T-helper 22 cell (primary cell): ENCODE results near the gene CDT1.

ENCODE experiments used
- DNase-seq: peaks from one replicate; pipeline ENCODE4 v3.0.0-alpha.2; 2020; ENCODE audit warnings: low read depth

CDT1 gene

DNA sequence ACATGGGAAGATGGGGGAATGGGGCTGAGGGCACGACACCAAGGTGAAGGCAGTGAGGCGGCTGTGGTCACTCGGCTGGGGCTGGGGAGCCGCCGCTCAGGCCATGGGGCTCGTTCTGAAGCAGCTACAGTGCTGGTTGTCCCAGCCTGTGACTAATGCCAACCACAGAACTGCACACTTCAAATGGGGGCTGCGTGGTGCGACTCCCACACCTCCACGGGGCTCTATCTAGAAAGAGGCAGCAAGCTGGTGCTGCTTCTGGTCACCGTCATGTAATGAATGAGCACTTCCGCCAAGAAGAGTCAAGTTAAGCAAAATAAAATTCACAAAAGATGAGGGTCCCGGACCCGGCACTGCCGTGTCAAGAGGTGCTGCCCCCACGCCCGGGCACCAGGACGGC is 33.2 kb downstream of the CDT1 start:
- no peak for DNase-seq

DNA sequence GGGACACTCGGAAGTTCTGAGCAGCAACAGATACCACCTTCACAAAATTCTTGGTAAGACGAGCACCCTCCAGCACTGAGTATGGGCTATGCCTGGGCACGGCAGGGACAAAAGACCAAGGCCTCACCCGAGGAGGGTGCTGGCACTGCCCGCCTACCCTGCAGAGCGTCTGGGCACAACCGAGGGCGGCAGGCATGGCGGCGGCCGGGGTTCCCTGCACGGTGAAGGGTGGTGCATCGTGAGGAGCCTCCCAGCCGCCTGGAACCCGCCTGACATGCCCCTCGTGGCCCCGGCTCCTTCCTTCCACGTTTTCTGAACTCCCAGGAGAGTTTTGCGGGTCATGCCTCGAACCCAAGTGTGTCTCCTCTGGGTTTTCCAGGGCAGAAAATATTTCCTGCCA is 34.2 kb downstream of the CDT1 start:
- no peak for DNase-seq

DNA sequence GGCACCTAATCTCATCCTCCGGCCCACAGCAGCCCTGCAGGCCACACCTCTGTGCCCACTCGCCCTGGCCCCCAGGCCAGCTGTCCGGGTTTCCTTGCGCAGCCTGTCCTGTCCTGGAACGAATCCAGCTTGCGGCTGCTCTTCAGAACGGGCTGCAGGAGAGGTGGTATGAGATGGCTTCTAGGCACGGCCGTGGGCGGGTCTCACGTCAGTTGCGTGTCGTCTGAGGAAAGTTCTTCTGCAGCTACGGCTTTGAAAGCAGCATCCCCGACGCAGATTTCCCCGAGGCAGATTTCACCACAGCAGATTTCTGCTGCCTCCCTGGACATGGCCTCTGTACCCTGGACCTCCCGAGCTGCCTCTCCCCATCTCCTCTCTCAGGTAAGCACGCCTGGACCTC is 35.0 kb downstream of the CDT1 start:
- DNase-seq, result no peak

DNA sequence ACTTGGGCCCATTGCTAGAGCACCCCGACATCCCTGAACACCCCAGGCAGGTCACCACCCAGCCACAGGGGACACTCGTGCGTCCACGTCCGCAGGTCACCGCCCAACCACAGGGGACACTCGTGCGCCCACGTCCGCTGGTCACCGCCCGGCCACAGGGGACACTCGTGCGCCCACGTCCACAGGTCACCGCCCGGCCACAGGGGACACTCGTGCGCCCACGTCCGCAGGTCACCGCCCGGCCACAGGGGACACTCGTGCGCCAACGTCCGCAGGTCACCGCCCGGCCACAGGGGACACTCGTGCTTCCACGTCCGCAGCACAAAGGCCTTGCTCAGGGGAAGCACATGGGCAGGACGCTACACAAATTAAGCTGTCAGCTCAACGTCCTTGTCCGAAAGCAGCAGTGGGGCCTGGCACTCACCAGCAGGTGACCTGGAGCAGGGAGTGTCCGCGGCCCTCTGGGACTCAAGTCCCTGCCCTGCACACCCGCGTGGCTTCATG is 35.5 kb downstream of the CDT1 start:
- no peak for DNase-seq

DNA sequence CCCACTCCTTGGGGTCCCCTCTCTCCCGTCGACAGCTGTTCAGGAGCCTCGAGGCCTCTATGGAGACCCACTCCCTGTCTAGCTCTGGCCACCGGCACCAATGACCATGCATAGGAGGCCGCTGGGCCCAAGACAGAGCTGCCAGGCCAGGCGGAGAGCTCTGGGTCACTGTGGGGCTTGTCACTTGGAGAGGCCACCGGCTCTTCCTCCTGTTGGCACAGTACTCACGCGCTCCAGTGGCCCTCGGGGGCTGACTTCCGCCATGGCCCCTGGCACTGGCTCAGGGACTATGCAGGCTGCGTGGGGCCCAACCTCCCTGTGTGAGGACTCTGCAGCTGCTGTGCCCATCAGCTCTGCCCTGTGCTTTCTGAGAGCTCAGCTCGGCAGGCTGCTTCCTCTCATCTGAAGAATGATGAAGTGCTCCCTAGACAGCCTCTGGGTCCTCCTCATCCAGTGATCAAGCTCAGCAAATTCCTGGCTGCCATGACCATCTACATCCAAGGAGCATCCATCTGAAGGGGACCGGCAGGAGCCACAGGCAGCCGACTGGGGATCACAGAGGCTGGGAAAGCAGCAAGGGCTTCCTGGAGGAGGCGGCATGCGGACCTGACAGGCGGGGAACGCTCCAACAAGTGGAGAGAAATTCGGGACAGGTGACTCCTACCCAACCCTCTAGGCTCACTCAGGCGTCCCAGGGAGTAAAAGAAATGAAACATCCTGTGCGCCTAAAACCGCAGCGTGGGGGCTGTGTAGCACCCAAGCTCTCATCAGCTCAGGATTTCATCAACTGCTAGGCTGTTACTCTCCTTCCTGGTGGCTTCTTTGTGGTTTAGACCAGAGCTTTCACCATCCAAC is 36.4 kb downstream of the CDT1 start:
- no peak for DNase-seq

DNA sequence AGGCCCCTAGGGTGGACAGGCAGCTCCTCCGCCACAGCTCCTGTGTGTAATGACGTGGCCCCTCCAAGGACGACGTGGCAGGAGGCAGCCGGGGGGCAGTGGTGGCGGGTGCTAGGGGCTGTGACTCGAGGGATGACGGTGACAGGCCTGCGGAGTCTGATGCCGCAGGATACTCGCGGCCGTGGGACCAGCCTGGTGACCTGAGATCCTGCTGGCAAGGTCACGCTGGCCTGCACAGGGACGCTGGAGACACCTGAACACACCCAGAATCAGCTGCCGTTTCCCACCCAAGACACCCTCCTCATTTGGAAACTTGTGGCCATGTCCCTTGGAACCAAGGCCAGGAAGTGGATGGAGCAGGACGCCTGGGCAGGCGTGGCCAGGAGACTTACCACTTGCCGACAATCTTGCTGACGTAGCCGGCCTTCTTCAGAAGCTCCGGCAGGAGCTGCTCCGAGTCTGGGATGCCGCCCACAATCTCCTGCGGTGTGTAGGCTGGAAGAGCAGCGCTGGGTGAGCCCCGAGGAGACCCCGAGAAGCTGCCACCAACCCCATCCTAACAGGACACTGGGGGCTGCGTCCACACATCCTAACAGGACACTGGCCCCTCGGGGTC is 37.1 kb downstream of the CDT1 start:
- no peak for DNase-seq

DNA sequence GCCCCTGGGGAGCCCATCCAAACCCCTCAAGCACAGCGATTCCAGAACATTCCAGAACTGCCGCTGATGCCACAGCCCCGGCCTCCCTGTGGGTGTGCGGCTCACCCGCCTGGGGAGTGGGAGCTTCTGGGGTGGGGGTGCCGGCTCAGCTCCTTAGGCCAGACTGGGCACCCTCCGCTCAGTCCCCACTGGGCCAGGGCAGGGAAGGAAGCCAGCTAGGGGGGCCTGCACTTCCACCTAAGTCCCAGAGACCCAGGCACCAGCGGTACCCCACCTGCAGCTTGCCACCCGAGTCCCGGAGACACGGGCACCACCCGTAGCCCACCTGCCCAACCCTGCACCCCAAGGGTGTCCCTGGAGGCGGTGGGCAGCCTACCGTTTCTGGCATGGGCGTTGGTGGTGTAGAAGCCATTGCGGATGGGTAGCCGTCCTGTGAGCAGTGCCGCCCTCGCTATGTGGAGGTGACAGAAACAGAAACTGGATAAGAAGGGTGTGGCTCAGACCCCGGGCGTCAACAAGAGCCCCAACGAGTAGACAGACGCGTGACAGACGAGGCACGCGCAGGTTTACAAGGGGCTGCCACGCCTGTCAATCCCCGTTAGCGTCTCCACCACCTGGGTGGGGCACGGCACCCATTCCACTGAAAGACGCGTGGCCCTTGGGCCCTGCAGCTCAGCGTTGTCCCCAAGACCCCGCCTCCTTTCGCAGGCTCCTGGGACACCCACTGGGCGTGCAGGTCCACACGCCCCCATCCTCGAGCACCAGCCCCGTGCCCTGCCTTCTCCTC is 38.1 kb downstream of the CDT1 start:
- no peak for DNase-seq

DNA sequence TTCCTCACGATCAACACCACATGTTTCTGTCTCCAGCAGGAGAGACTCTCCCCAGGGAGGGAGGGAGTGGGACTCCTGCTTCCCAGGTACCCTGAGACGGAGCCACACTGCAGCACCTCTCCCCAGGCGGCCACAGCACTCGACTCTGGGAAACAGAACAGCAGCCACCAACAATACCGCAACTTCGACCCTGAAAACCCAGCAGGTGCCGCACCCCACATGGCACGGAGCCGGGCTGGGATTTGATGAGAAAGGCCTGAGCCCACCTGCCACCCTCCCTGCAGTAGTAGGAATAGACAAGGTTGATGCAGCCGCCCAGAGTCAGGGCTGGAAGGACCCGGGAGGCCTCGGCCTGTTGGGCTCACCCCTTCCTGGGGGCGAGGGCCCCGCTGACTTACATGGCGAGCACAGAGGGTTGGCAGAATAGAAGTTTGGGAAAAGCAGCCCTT is 38.7 kb downstream of the CDT1 start:
- no peak for DNase-seq

DNA sequence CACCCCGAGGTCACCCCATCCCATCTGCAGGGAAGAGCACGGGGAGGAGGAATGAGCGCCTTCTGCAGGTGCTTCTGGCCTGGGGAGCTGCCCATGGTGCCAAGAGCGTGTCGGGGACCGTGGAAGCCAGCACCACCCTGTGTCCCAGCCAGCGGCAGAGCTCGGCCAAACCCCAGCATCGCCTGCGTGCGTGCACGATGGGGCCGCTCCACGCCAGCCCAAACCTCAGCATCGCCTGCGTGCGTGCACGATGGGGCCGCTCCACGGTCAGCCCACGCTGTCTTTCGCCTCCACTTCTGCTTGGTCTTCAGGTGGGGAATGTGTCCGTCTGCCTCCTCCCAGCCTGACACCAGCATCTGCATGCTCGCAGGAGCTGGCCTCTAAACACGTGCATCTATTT is 39.2 kb downstream of the CDT1 start:
- no peak for DNase-seq

DNA sequence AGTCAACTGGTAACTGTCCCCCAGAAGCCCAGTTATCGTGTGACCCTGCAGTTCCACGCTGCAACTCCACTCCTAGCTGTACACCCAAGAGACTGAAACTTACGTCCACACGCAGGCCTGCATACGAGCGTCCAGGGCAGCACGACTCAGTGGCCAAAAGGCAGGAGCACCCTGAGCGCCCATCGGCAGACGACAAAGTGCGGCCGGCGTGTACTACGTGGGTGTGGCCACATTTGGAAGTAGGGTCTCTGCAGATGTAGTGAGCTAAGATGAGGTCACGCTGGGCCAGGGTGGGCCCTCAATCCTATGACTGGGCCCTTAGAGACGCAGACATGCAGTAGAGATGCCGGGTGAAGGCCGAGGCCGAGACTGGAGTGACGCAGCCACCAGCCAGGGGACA is 39.7 kb downstream of the CDT1 start:
- DNase-seq, result no peak

DNA sequence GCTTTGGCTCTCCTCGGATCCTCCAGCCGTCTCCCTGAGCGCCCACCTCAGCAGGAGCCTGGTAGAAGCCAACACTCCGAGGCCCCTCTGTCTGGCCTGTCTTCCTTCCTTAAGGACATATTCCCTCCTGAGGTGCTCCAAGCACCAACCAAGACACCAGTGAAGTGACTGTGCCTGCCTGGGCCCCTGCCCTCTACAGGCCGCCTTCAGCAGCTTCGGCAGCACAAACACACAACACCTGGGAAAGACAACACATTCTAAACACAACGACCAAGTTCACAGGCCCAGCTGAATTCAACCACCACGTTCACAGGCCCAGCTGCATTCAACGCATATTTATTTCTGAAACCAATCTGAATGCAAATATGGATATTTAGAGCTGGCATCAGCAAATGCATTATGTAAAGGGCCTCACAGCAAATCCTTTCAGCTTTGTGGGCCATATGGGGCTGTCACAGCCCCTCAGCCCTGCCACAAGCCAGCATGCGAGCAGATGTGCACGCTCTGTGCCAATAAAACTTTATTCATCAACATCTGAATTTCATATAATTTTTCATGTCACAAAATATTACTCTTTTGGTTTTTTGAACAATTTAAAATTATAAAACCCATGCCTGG is 40.9 kb downstream of the CDT1 start:
- DNase-seq, result no peak

DNA sequence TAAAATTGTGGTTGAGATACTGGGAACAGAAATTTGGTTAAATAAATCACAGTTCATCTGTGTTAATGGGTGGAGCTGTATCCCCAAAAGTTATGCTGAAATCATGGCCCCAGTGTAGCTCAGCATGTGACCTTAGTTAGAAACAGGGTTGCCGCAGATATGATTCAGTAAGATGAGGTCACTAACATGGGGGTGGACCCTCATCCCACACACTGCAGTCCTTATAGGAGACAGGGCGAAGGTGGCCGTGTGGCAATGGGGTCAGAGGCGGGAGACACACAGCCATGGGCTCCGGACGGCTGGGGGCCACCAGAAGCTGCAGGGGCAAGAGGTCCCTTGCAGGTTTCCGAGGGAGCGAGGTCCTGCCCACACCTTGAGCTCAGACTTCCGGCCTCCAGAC is 42.5 kb downstream of the CDT1 start:
- DNase-seq, result no peak

DNA sequence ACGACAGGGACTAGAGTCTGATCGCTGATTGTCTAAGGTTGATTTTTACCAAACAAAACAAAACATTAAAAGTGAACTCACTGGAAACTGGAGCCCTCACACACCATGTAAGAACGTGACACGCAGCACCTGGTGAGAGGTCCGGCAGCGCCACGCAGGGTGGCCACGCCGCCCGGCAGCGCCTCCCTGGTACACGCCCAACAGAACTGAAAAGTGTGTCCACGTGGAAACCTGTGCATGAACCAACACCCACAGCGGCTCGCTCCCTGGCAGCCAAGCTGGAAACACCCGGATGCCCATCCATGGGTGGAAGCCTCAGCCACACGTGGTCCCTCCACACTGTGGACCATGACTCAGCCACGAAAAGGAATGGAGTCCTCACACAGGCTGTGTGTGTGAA is 44.1 kb downstream of the CDT1 start:
- DNase-seq, result no peak

DNA sequence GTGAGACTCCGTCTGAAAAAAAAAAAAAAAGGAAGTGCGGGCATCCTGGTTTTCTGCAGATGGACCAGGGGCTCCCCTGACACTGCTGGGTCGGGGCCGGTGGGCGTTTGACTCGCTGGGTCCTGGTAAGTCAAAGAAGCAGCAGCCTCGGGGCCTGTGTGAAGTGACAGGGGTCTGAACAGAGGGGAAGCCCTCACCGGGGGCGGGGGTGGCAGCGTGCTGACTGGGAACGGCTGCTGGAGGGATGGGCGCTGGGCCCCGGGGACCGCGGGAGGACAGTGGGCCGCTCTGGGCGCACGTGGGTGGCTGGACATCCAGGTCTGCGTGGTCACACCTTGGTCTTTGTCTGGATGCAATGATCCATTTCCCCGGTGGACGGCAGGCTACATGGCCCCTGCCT is 45.0 kb downstream of the CDT1 start:
- DNase-seq, result no peak

DNA sequence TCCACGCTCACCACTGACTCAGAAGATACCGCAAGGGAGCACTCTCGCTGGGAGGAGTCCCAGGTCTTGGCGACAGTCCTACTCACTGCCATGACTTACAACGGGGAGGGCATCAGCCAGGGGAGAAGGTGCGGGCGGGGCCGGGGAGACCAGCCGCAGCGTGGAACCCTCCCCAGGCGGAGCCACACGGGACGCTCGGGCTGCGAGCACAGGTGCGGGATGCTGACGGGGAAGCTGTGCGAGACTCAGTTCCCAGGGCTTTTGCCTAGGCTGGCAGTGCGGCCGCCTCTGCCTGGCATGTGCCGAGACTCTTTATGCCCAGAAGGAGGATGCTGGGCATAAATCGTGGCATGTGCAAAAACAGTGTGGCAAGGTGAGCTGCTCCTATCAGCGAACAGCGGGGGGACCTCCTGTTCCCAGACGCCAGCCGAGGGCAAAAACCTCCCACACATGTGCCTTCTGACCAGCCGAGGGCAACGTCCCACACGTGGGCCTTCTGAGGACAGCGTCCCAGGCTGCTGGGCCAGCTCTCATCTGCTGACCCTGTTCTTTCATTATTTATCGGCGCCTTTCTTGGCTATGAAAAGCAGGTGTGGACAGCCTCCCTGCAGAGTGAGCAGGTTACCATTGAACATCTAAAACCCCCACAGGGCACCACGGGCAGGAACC is 47.1 kb downstream of the CDT1 start:
- DNase-seq, result no peak

DNA sequence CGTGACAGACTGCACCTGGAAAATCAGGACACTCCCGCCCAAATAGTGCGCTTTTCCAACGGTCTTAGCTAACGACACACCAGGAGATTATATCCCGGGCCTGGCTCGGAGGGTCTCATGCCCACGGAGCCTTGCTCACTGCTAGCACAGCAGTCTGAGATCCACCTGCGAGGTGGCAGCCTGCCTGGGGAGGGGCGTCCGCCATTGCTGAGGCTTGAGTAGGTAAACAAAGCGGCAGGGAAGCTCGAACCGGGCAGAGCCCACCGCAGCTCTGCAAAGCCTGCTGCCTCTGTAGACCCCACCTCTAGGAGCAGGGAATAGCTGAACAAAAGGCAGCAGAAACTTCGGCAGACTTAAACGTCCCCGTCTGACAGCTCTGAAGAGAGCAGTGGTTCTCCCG is 48.0 kb downstream of the CDT1 start:
- no peak for DNase-seq

DNA sequence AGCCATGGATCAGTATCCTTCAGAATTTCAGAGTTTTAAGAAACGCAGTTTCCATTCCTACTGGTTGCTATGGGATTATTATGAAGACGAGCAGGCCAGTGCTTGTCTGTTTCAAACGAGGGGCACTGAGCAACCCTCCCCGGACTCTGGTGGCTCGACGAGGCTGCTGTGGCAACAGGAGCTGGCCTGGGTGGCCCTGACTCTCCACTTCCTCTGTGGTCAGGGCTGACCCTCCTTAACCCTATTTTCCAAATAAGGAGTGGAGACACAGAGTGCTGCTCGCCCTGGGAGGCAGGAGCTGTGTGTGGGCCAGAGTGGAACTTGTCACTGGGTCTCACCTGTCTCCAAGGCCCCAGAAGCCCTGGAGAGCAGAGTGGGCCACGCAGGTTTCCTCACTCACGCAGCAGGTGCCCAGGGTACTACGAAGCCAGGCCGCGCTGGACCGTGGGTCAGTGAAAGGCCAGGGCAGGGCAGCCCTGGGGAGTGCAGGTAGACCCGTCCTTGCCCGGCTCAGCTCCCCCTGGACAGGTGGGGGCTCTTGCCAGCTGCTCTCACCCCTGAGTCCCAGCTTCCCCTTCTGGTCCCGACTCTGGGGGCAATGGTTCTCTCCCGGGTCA is 49.8 kb downstream of the CDT1 start:
- no peak for DNase-seq

DNA sequence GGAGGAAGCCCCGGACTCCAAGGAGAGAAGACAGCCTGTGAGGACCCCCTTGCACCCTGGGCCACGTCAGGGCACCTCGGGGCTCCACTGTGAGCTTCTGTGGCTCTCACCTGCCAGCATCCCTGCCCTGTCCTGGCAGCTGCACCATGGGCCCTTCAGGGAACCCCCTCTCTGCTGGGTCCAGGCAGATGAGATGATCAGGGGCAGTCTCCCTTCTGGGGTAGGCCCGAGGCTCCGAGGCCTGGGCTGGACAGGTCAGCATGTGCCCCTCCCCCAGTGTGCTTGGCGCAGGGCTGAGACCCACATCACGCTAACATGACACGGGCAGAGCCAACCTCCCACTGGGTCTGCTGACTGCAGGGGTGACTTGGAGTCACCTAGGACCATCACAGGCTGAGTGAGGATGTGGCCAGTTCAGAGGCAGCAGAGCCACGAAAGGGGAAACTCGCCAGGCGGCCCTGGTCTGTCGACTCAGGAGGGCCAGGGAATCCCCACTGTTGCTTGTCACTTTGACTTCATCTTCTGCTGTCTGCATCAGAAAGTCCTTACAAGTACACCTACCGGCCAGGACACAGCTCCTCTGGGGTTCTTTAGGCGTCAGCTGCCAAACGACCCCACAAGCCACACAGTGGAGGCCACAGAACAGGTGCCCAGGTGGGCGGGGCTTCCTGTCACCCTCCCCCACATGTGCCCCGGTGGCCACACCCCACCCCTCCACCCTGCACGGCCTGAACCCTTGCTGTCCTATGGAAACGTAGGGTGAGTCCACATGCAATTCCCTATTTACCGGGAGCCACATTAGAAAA is 50.9 kb downstream of the CDT1 start:
- no peak for DNase-seq

DNA sequence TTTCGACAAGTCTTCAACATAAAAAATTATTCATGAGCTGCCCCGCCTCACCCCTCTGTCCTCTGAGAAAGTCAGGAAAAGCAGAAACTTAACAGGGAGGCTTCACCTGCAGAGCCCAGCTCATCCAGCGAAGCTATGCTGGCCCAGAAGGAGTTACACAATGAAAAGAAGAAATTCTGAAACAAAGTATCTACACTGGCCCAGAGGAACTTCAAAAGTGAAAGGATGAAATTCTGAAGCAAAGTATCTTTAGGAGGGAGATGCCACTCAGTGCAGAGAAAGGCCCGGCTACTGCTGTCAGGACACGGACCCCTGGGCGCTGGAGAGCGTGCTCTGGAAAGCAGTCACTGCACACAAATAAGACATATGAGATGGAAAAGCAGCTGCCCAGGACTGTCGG is 51.6 kb downstream of the CDT1 start:
- DNase-seq, result no peak

DNA sequence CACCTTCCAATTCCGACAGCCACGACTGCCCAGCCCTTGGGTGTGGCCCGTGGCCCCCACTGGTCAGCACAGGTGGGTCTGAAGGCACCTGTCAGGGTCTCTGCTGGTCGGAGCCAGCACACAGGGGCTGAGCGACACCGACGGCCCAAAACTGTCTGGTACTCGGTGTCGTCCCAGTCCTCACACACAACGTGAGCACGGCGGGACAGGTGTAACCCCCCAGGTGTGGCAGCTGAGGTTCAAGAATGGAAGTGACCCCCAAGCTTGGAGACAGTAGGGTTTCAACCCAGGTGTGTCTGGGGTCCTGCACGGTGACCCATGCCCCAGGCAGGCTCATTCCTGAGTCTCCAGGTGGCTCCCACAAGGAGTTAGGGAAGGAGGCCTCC is 52.1 kb downstream of the CDT1 start:
- DNase-seq, result no peak
